Fibroblast of gingiva (primary cell): Measurements from ENCODE around the gene KIAA0513.
A peak's percentile ranks its signal among the peaks of the same experiment; 100 is the strongest.

Experiments
- DNase-seq: peaks from one replicate; pipeline ENCODE4 v3.0.0-alpha.2; 2011; ENCODE audit warnings: low read depth

Gene KIAA0513

DNA sequence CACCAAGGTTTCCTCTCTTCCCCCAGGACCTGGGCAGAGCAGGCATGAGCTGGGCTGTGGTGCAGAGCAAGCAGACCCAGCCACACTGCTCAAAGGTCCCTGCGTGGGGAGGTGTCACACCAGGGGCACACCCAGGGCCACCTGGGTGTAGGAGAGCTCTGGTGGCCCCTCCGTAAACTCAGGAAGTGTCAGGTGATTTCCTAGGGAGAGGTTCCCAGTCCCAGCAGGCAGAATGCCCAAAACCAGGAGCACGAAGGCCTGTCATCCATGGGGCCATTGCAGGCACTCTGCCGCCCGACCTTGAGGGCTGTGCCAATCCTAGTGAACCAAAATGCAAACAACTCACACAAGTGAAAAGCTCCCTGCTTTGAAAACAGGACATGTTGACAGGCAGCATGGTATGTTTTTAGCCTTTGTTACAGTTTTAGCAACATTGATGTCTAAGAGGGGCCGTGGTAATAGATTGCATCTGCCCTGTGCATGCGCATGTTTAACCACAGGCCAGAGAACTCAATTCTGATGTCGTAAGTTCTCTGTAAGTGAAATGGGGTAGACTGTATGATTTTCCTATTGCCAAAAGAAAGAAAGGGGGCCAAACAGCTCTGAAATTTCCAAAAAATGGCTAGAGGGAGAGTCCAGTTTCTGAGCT lies 63.4 kb downstream of the KIAA0513 start:
- peak; percentile 25 for DNase-seq

DNA sequence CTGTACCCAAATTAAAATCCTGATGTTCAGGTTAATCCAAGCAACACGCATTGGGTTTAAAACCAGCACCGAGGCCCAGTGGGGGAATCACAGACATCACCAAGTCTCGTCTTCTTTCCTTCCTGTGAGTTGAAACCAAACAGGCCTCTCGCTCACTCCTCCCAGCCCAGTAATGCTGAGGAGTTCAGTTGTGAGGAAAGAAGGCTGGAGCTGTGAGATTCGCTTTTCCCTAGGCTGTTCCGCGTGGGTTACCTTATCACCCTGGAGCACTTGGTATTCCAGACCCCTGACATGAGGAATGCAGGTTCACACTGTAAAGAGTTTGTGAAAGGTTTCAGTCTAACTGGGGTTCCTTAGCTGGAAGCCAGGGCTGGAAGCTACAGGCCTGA lies 63.9 kb downstream of the KIAA0513 start:
- no peak for DNase-seq

DNA sequence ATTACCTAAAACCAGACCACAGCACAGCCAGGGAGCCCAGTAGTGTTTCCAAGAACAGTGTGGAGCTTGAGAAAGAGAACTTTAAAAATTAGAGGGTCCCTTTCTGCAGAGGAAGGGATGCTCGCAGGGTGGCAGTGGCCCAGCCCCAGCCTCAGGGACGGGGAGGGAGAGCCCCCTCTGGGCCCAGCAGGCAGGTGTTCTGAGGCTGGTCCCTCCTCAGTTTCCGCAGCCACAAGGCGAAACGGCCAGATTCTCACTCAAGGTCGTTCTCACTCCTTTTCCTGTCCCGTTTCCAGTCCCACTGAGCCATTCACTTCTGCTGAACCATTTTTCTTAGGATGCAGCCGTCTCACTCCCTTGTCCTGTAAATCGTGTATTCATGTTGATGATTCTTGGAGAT lies 64.7 kb downstream of the KIAA0513 start:
- DNase-seq, result no peak

DNA sequence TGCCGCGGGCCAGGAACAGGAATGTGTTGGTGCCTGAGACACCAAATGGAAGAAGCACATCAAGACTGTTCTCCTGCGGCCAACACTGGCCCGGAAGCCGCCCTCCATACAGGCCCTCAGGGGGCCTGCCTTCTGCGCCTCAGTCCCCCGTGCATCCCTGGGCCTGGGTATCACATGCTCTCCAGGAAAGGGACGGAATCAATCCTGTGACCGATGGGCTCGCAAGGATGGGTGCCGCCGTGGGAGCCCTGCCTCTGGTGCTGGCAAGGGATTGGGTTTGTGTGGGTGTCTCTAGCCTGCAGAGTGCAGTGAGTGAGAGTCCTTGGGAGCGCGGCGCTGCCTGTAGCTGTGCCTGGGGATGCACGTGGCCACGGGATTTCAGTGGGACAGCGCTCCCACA lies 65.3 kb downstream of the KIAA0513 start:
- no peak for DNase-seq

DNA sequence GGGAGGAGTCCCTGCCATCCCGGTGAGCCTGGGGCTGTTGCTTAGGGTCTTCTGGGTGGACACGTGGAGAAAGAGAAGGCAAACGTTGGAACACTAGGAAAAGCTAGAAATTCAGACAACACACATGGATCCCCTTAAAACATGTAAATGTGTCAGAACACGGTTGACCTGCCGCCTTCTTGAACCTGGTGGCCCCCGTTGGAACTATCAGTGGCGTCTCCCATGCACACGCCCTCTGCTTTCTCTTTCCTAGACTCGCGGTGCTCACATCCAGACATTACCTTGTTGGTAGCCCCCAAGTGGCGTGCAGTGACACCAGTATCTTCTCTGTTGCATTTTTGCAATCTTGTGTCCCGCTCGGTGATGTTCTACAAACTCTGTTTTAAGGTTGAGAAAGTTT lies 66.1 kb downstream of the KIAA0513 start:
- no peak for DNase-seq

DNA sequence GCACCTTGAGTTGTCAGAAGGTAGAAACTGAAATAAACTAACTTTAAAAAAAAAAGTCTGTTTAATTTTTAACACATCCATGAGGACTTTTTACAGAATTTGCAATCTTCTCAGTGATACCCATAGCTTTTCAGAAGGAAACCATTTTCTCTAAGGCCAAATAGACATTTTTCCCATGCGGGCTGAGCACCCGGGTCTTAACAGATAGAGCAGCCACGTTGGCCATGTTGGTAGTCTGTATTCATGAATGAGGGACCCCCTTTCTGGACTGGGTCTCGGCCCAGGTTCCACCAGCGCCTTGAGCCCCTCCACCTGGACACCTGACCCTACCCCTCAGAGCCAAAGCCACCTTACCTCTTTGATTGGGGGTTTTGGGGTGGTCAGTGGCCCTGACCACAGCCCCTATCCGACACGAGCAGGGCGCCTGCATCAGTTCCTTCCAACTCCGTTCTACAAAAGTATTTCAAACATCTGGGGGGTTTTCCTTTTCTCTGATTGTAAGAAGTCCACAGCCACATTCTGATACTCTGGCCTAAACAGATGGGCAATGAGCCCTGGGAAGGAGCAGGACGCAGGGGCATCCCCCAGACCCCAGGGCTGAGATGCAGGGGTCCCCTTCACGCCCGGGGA lies 66.7 kb downstream of the KIAA0513 start:
- DNase-seq, result no peak

DNA sequence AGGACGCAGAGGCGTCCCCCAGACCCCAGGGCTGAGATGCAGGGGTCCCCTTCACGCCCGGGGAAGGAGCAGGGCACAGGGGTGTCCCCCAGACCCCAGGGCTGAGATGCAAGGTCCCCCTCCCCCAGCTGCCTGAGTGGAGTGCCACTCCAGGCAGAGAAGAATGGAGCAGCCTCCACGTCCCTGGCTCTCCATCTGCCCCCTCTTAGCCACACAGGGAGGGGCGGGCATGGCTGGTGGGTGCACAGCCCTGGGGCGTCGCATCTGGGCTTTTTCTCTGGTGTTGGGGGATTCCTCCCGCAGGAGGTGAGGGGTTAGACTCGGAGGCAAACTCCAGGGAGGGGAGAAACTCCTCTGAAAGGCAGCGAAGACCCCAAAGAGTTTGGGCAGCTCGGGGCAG lies 67.2 kb downstream of the KIAA0513 start:
- DNase-seq, result no peak

DNA sequence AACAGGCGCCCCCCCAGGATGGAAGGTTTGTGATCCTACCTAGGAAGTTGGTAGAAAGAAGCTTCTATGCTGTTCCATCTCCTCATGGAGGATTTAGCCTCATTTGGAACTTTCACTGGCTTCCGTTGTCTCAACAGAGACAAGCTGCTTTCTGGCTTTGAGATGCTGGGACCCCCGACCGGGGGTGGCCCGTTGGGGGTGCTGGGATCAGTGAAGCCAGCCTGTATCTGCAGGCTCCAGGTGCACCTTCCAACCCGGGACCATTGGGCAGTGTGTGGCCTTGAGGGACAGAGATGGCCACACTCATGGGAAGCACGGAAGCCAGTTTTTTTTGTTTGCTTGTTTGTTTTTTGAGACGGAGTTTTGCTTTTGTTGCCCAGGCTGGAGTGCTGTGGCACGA lies 69.3 kb downstream of the KIAA0513 start:
- DNase-seq, result no peak

DNA sequence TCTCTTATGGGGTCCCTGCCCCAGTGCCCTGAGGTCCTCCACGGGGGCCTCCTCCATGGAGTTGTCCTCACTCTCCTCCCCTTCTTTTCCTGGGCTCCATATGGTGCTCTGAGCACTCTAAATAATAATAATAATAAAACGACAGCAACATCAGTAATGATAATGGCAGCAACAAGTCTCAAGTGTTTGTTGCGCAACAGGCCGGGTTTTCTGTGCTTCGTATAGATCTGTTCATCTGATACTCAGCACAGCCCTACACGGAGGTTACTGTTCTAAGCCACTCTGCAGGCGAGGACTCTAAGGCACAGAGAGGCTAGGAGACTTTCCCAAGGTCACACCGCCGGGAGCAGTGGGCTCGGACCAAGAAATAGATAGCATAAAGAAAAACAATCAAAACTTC lies 71.0 kb downstream of the KIAA0513 start:
- DNase-seq, result no peak

DNA sequence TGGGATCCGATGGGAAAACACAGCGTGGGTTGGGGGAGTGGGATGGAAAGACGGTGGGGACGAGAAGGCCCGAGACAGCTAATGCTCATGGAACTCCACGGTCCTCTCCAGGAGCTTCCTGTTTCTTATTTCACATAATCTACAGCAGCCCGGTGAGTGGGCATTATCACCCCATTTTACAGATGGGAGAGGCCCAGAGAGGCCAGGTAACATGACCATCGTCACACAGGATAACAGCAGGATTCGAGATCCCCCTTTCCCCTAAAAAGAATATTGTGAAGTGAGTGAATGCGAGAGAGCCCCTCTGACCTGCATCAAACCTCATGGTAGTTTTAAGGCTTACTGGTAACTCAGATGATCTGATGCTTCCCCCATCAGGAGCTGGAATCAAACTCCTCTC lies 72.7 kb downstream of the KIAA0513 start:
- DNase-seq, result no peak

DNA sequence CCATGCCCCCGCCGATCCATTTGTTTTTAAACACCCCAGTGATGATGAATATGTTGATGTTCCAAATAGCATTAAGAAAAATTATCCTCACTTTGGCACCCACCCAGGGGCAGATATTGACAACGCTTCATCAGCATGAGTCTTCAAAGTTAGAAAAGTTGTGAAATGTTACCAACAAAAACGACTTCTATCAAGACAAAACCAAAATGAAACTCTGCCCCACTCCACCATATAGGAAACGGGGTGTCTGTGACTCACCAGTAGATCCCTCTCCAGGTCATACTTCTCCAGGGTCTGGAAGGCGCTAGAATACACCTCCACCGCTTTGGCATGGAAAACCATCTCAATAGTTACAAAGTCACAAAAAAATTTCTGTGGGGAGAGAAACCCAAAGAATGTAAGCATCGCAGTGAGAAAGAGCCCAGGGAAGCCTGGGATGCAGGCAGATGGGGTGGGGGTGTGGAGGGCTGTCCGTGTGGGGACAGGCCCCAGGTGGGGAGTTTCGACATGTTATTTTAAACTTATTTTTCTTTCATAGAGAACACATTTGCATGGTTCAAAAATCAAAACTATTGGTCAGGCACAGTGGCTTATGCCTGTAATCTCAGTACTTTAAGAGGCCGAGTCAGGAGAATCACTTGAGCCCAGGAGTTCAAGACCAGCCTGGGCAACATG lies 74.5 kb downstream of the KIAA0513 start:
- no peak for DNase-seq

DNA sequence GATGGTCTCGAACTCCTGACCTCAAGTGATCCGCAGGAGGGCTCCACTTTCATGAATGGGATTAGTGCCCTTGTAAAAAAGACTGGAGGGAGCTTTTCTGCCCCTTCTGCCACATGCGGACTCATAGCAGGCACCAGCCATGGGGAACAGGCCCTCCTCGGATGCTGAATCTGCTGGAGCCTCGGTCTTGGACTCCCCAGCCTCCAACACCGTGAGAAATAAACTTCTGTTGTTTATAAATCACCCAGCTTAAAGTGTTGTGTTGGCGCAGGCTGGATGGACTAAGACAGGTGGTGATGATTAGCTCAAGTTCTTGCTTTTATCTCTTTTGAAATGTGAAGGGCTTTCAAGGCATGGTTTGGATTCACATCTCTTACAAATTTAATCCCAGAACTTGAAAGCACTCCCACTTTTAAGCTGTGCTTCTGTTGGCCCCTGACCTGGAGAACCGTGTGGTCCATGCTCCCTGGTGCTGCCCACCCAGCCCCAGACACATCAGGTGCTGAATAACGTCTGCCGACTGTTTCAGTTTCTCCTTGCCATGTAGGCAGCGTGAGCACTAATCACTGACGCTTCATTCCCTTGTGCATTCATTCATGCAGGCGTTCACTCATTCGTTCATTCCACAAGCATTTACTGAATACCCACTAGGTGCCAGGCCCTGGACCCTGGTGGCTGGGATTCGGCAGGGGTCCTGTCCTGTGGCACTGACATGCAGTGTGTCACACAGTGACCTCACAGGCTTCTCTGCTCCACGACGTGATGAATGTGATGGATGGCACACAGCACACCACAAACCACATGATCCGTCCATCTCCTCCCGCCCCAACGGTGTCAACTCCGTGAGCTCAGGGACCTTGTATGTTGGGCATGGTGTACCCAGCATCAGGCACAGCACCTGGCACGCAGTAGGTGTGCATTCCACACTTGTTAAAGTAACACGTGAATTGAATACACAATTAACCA lies 75.8 kb downstream of the KIAA0513 start:
- DNase-seq, result no peak

DNA sequence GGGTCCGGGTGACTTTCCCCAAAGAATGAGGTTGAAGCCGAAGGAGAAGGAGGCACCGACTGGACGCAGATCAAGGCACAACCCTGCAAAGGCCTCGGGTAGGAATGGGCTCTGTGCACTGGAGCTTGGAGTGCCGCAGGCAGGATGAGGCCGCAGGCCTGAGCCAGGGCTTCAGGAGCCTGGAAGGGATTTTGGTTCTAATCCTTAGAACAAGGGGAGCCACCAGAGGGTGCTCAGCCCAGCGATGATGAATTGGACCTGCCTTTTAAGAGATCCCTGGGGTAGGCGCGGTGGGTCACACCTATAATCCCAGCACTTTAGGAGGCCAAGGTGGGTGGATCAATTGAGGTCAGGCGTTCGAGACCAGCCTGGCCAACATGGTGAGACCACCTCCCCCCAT lies 76.6 kb downstream of the KIAA0513 start:
- no peak for DNase-seq

DNA sequence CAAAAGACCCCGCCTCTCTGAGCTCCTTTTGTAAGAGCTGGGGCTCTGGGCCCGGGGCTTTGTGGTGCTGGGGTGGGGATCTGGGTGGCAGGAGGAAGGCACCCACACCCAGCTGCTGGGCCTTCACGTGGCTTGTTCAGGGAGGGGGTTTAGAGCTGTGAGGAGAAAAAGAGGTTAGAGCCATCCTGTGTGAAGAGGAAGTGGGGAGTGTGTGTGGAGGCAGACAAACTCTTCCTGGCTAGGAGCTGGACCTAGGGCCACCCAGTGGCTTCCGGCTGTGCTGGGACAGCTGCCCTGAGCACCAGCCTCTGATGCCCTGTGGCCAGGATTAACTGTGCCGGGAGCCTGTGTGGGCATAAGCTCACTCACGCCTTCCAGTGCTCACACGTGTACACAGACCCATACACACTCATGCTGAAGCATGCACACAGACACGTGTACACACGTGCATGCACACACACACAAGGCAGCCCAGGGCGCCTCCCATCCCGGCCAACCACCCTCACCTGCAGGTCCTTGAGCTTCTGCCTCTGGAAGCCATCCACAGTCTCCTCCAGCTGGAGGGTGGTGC lies 77.3 kb downstream of the KIAA0513 start:
- DNase-seq, result no peak

DNA sequence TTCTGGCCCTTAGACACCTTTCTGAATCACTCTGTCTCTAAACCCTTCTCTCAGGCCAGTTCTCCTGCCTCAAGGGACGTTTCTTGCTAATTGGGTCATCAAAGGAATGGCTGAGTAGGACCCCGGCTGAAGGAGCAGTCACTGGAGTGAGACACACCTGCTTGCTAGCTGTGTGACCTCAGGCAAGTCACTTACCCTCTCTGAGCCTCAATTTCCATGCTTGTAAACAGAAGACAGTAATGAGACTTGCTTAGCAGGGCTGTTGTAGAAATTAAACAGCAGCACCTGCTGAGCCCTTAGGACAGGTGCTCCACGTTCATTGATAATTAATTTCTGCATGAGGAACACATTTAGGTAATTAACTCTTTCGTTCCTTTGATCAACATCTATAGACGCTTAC lies 77.9 kb downstream of the KIAA0513 start:
- no peak for DNase-seq

DNA sequence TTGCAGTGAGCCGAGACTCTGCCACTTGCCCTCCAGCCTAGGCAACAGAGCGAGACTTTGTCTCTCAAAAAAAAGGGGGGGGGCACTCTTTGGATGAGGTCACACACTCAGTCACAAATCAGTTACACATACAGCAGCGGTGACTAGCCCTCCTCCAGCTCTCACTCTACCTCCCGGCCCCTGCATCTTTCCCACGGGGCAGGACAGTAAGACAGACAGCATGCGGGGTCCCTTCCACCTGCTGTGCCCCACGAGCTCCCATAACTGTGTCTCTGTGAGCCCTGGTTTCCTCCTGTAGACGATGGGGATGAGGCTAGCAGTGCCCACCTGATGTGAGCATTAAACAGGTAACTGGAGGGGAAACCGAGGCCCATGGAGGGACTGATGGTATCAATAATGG lies 79.5 kb downstream of the KIAA0513 start:
- DNase-seq, result no peak

DNA sequence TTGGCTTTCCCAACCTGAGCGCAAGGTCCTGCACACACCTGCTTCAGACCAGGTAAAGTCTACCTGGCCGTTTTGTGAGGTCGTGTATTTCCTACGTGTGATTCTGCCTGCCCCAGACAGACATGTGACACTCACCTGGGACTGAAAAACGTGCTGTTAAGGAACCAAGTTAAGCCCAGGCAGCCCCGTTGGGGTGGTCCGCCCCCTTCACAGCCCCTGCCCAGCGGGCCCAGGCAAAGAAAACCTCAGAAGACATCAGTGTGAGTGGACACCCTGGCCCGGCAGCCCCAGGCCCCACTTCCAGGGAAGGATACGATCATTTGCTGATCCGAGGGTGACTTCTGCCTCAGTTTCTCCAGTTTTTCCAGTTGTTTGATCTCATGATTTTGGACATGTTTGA lies 79.9 kb downstream of the KIAA0513 start:
- DNase-seq, result no peak

DNA sequence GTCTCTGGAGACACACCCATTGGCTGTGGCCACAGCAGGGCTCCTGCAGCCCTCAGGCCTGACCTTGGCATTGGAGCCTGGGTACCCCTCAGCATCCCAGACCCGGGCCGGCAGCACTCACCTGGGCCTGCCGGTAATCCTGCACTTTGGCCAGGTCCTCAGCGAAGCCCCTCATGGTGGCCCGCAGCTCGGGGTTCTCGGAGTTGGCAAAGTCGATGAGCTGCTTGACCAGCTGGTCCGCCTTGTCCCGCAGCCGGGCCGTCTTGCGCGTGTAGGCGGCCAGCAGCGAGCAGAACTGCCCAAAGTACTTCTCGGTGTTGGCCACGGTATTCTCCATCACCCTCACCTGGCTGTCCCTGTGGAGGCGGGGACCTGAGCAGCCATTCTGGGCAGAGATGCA lies 82.5 kb downstream of the KIAA0513 start:
- no peak for DNase-seq

DNA sequence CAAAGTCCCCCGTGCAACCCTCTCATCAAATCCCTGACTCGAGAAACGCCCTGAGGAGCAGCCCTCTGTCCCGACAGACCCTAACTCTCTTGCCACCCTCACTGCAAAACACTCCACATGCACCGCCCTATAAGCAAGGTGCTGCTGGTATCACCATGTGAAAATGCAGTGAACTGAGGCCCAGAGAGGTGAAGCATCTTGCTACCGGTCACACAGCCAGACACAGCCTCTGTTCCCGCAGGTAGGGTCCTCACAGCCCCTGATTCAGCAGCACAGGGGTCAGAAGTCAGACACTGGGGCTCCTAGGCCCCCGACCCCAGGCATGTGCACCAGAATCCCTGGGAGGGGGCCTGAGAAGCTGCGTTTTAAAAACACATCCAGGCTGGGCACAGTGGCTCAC lies 83.6 kb downstream of the KIAA0513 start:
- no peak for DNase-seq

DNA sequence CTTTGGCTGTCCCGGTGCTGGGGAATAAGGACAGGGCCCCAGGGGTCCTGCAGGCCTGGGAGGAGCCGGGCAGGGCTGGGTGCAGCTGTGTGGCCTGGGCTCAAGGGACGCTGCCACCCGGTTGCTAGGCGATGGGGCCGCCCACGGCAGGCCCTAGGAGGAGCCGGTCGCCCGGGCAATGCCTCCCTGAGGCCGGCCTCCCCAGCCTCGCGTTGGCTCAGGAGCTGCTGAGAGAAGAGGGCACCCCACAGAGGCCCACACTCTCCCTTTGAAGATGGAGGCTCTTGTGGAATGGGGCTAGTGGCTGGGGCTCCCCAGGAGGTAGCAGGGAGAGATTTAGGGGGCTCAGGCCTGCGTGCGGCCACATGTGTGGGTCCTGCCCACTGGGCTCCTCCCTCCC lies 84.8 kb downstream of the KIAA0513 start, which contains the start of gene CIBAR2:
CIBAR2 (minus strand) TSS at position 109 of the 400 bp plus-strand sequence. CDS start 120 bp downstream, outside the sequence.
- DNase-seq, result no peak

DNA sequence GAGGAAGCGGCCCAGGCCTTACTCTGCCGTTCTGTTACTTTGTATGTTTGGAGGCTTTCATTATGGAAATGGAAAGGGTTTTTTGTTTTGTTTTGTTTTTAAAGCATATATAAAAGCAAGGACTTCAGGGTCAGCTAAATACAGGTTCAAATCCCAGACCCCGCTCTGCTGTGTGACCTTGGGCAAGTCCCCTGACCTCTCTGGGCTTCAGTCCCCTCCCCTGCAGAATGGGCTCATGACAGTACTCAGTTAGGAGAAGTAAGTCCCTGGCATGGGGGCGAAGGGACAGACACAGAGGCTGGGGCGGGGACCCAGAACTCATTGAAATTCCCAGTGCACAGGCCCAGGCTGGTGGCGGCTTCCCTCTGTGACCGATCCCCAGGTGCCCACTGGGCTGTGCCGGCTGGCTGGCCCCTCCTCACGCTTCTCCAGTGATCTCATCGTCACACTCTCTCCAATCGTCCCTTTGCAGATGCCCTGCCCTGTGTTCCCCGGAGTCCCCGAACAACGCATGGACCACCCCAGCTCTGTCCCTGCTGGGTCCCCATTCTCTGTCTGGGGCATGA lies 85.7 kb downstream of the KIAA0513 start:
- no peak for DNase-seq

DNA sequence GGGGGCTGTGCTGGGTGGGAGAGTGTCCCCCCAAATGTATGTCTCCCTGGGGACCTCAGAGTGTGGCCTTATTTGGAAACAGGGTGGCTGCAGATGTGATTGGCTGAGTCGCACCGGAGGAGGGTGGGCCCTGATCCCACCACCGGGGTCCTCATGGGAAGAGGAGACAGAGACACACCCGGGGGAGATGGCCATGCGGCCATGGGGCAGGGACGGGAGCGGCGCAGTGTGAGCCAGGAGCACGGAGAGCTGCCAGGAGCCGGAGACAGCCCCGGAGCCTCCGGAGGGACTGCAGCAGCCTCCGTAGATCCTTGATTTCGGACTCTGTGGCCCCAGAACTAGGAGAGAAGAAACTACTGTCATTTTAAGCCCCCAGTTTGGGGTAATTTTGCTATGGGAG lies 86.3 kb downstream of the KIAA0513 start:
- no peak for DNase-seq
